Measurements from ENCODE around the gene TMEM181. TPM values are rescaled to one million over a fixed set of nuclear protein-coding genes. Genes with fewer than 3 reads are reported as not detected.
"Not testable (repeated sequence)": the region's sequence is repeated elsewhere in the genome, so short reads cannot be mapped to it uniquely, and the experiment has no call there.

The TMEM181 gene
- total RNA-seq, 2 donors from 2014 or later, result 21.2 to 21.8 TPM

- Histone ChIP-seq H3K36me3 (ENCODE audit: control insufficient read depth, insufficient read depth, low read length) (no peaks in the 10 kb centered on the region), H3K27ac (ENCODE audit: low read depth, low read length) (no peak overlapping the region), H3K9me3 (ENCODE audit: control insufficient read depth, low read length) (no peaks in the 10 kb centered on the region), H3K4me1 (ENCODE audit: control insufficient read depth, insufficient read depth, low read length) (no peaks in the 10 kb centered on the region), H3K4me3 (ENCODE audit: low read length) (no peak overlapping the region), H3K27me3 (ENCODE audit: control insufficient read depth, insufficient read depth, low read length, poor library complexity, severe bottlenecking) (no peaks in the 10 kb centered on the region), H3K9ac (ENCODE audit: extremely low read depth, low read length, poor library complexity, severe bottlenecking) (no peak overlapping the region)
- H3K9me3 Mint-ChIP-seq, result no peaks in the 10 kb centered on the region
- no peak overlapping the region for H3K4me3 Mint-ChIP-seq
- DNase-seq, result peak; percentile 46
- no peak for TF ChIP-seq CTCF (conservative IDR thresholded peaks at IDR 0.05)
- H3K36me3 Mint-ChIP-seq (ENCODE audit: low read depth), result no peaks in the 10 kb centered on the region
- WGBS, 2 experiments (ENCODE audit: insufficient coverage in 1 of 2, insufficient read length in 1 of 2), result 71 to 89% methylated on average over 2 to 6 of the region's 6 CpGs
- H3K4me1 Mint-ChIP-seq, result peaks cover 8% of the 10 kb centered on the region
- no peaks in the 10 kb centered on the region for H3K27me3 Mint-ChIP-seq (ENCODE audit: insufficient read depth)
- no peak overlapping the region for H3K27ac Mint-ChIP-seq
These were observed 94.6 kb downstream of the TMEM181 start for GRCh38 chr6:158654498-158654897.

- WGBS, 2 experiments (ENCODE audit: insufficient coverage in 1 of 2, insufficient read length in 1 of 2), result 93 to 95% methylated on average over 9 to 10 of the region's 10 CpGs
- peaks cover 8% of the 10 kb centered on the region for H3K4me1 Mint-ChIP-seq
- no peaks in the 10 kb centered on the region for H3K9me3 ChIP-seq (ENCODE audit: control insufficient read depth, low read length)
- no peaks in the 10 kb centered on the region for H3K9me3 Mint-ChIP-seq
- no peak overlapping the region for H3K27ac Mint-ChIP-seq
- H3K27ac ChIP-seq (ENCODE audit: low read depth, low read length), result no peak overlapping the region
- H3K36me3 Mint-ChIP-seq (ENCODE audit: low read depth), result no peaks in the 10 kb centered on the region
- H3K4me3 ChIP-seq (ENCODE audit: low read length), result no peak overlapping the region
- H3K4me1 ChIP-seq (ENCODE audit: control insufficient read depth, insufficient read depth, low read length), result no peaks in the 10 kb centered on the region
- H3K4me3 Mint-ChIP-seq, result no peak overlapping the region
- peak; percentile 22 for DNase-seq
- no peak overlapping the region for H3K9ac ChIP-seq (ENCODE audit: extremely low read depth, low read length, poor library complexity, severe bottlenecking)
- H3K27me3 ChIP-seq (ENCODE audit: control insufficient read depth, insufficient read depth, low read length, poor library complexity, severe bottlenecking), result no peaks in the 10 kb centered on the region
- no peak for TF ChIP-seq CTCF (conservative IDR thresholded peaks at IDR 0.05)
- H3K27me3 Mint-ChIP-seq (ENCODE audit: insufficient read depth), result no peaks in the 10 kb centered on the region
- no peaks in the 10 kb centered on the region for H3K36me3 ChIP-seq (ENCODE audit: control insufficient read depth, insufficient read depth, low read length)
These were observed 95.1 kb downstream of the TMEM181 start for GRCh38 chr6:158654960-158655489.

- no peak for TF ChIP-seq CTCF (conservative IDR thresholded peaks at IDR 0.05)
- H3K27me3 Mint-ChIP-seq (ENCODE audit: insufficient read depth), result no peaks in the 10 kb centered on the region
- H3K4me3 ChIP-seq (ENCODE audit: low read length), result no peak overlapping the region
- H3K9me3 ChIP-seq (ENCODE audit: control insufficient read depth, low read length), result no peaks in the 10 kb centered on the region
- no peaks in the 10 kb centered on the region for H3K4me1 ChIP-seq (ENCODE audit: control insufficient read depth, insufficient read depth, low read length)
- no peak overlapping the region for H3K27ac ChIP-seq (ENCODE audit: low read depth, low read length)
- no peaks in the 10 kb centered on the region for H3K9me3 Mint-ChIP-seq
- no peak overlapping the region for H3K27ac Mint-ChIP-seq
- DNase-seq, result peak; percentile 44
- H3K36me3 Mint-ChIP-seq (ENCODE audit: low read depth), result no peaks in the 10 kb centered on the region
- no peak overlapping the region for H3K4me3 Mint-ChIP-seq
- H3K27me3 ChIP-seq (ENCODE audit: control insufficient read depth, insufficient read depth, low read length, poor library complexity, severe bottlenecking), result no peaks in the 10 kb centered on the region
- 86 to 91% methylated on average over 17 to 22 of the region's 22 CpGs for WGBS, 2 experiments (ENCODE audit: insufficient coverage in 1 of 2, insufficient read length in 1 of 2)
- no peaks in the 10 kb centered on the region for H3K36me3 ChIP-seq (ENCODE audit: control insufficient read depth, insufficient read depth, low read length)
- peaks cover 8% of the 10 kb centered on the region for H3K4me1 Mint-ChIP-seq
- no peak overlapping the region for H3K9ac ChIP-seq (ENCODE audit: extremely low read depth, low read length, poor library complexity, severe bottlenecking)
These were observed 95.9 kb downstream of the TMEM181 start for GRCh38 chr6:158655569-158656450.

- not testable (repeated sequence) for H3K9ac ChIP-seq (ENCODE audit: extremely low read depth, low read length, poor library complexity, severe bottlenecking); H3K36me3 Mint-ChIP-seq (ENCODE audit: low read depth); H3K4me1 ChIP-seq (ENCODE audit: control insufficient read depth, insufficient read depth, low read length); H3K4me3 ChIP-seq (ENCODE audit: low read length); H3K27ac ChIP-seq (ENCODE audit: low read depth, low read length); H3K9me3 ChIP-seq (ENCODE audit: control insufficient read depth, low read length); H3K27ac Mint-ChIP-seq; H3K4me1 Mint-ChIP-seq; H3K36me3 ChIP-seq (ENCODE audit: control insufficient read depth, insufficient read depth, low read length); H3K9me3 Mint-ChIP-seq; H3K27me3 Mint-ChIP-seq (ENCODE audit: insufficient read depth); H3K4me3 Mint-ChIP-seq; H3K27me3 ChIP-seq (ENCODE audit: control insufficient read depth, insufficient read depth, low read length, poor library complexity, severe bottlenecking)
- peak; percentile 27 for DNase-seq
- WGBS, 2 experiments (ENCODE audit: insufficient coverage in 1 of 2, insufficient read length in 1 of 2), result 88 to 90% methylated on average over 9 of the region's 9 CpGs
These were observed 97.1 kb downstream of the TMEM181 start for GRCh38 chr6:158656986-158657385.

Data from endodermal cell (in vitro differentiated cells).